ENCODE measurements around the gene GALNT10. TPM values are rescaled to one million over a fixed set of nuclear protein-coding genes. Genes with fewer than 3 reads are reported as not detected.

Gene GALNT10
- total and polyA plus RNA-seq, 10 of the 15 experiments (the other 5 are each of a cell fraction or from before 2014, with no cell fraction given), result 3.9 to 35.4 (median 15.5) TPM

DNA sequence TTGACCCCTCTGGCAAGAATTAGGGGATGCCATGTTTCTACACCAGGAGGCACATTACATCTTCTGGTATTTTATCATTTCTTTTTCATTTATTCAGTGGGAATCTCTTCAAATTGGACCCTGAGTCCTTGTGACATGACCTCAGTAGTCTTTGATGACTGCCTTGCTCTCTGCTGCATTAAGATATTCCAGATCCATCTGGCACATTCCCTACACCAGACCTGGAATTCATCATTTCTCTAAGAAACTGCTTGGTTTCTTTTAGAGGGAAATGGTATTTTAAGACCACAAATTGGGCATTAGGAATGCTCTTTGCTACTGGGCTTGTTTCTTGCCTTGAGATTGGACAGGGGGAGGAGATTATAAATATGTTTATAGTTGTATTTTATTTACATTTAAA is 61.0 kb downstream of the GALNT10 start:
- DNase-seq (ENCODE audit: low read depth, low spot score), result no peak
- Histone ChIP-seq H3K4me1 (ENCODE audit: control insufficient read depth, insufficient read depth, low read length) (no peaks in the 10 kb centered on the region), H3K4me3 (no peak overlapping the region), H3K9ac (ENCODE audit: control insufficient read depth, insufficient read depth, low read length) (no peak overlapping the region), H3K9me3 (replicated peaks; ENCODE audit: control insufficient read depth, insufficient read depth, low read length) (no peaks in the 10 kb centered on the region; the same call in 2 of the 3 replicates), H3K79me2 (ENCODE audit: control insufficient read depth, insufficient read depth, low read length) (no peaks in the 10 kb centered on the region), H4K20me1 (ENCODE audit: control insufficient read depth, insufficient read depth) (no peaks in the 10 kb centered on the region), H2AFZ (ENCODE audit: control insufficient read depth, low read depth, low read length) (no peak overlapping the region), H3K36me3 (ENCODE audit: control insufficient read depth in 2 of 2, insufficient read depth in 2 of 2, low read length in 1 of 2) (no peaks in the 10 kb centered on the region), H3K27me3 (replicated peaks in 1 of 2; ENCODE audit: control insufficient read depth in 2 of 2, insufficient read depth in 2 of 2, low read length in 1 of 2) (no peaks in the 10 kb centered on the region), H3K4me2 (ENCODE audit: control insufficient read depth, insufficient read depth) (no peak overlapping the region), H3K27ac (ENCODE audit: control insufficient read depth, insufficient read depth) (no peak overlapping the region)
- ChIA-PET CTCF (interaction anchor here (1.0 to 1.1 kb wide), 2 partner anchors 15 to 153 kb away, joined by 3 read pairs; no protein-coding TSS in a partner anchor), POLR2A (no interaction called here), SMC1A (ENCODE audit: uncharacterized antibody, unreplicated experiment) (interaction anchor here (1.8 kb wide), 1 partner anchor 59 kb away, joined by 5 read pairs; no protein-coding TSS in a partner anchor), RAD21 (ENCODE audit: unreplicated experiment) (no interaction called here)
- intact Hi-C loops (cut with micrococcal nuclease; ENCODE audit: unreplicated experiment) (no loop called here), in situ Hi-C loops (cut with MboI) (no loop called here)
- no peak for ATAC-seq
- FAIRE-seq, result no peak
- no TSS peak for BruUV-seq (replicated peaks)
- no peak for TF ChIP-seq RELA (IDR thresholded peaks at IDR 0.05; ENCODE audit: borderline replicate concordance, partially characterized antibody)
- no peak for TF ChIP-seq YBX1 (IDR thresholded peaks at IDR 0.05)
- TF ChIP-seq SPI1 (IDR thresholded peaks at IDR 0.05; ENCODE audit: borderline replicate concordance, insufficient read depth, low read depth, low read length), result no peak
- TF ChIP-seq RB1 (IDR thresholded peaks at IDR 0.05; ENCODE audit: borderline replicate concordance), result no peak
- TF ChIP-seq HSF1 (IDR thresholded peaks at IDR 0.05; ENCODE audit: low read depth, low read length), result no peak
- TF ChIP-seq ZNF217 (IDR thresholded peaks at IDR 0.05), result no peak
- TF ChIP-seq, protein P1, sequence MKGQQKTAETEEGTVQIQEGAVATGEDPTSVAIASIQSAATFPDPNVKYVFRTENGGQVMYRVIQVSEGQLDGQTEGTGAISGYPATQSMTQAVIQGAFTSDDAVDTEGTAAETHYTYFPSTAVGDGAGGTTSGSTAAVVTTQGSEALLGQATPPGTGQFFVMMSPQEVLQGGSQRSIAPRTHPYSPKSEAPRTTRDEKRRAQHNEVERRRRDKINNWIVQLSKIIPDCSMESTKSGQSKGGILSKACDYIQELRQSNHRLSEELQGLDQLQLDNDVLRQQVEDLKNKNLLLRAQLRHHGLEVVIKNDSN (IDR thresholded peaks at IDR 0.05; ENCODE audit: borderline replicate concordance, extremely low read length, insufficient read depth, low read depth, low read length), result no peak
- TF ChIP-seq SREBF1 (IDR thresholded peaks at IDR 0.05; ENCODE audit: low read length), result no peak
- no peak for TF ChIP-seq CHD1 (IDR thresholded peaks at IDR 0.05; ENCODE audit: low read depth, low read length)
- no peak for TF ChIP-seq CREB1 (IDR thresholded peaks at IDR 0.05; ENCODE audit: low read depth)
- TF ChIP-seq ATF7 (IDR thresholded peaks at IDR 0.05; ENCODE audit: low read depth), result no peak
- TF ChIP-seq RFX5 (IDR thresholded peaks at IDR 0.05; ENCODE audit: low read depth, low read length), result no peak
- no peak for TF ChIP-seq IRF3 (IDR thresholded peaks at IDR 0.05)
- TF ChIP-seq, protein P2, sequence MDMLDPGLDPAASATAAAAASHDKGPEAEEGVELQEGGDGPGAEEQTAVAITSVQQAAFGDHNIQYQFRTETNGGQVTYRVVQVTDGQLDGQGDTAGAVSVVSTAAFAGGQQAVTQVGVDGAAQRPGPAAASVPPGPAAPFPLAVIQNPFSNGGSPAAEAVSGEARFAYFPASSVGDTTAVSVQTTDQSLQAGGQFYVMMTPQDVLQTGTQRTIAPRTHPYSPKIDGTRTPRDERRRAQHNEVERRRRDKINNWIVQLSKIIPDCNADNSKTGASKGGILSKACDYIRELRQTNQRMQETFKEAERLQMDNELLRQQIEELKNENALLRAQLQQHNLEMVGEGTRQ (IDR thresholded peaks at IDR 0.05; ENCODE audit: borderline replicate concordance, low read depth, low read length), result no peak
- no peak for TF ChIP-seq NFYB (IDR thresholded peaks at IDR 0.05; ENCODE audit: insufficient read depth, low read depth, low read length)
- TF ChIP-seq, protein P3, sequence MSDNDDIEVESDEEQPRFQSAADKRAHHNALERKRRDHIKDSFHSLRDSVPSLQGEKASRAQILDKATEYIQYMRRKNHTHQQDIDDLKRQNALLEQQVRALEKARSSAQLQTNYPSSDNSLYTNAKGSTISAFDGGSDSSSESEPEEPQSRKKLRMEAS (IDR thresholded peaks at IDR 0.05; ENCODE audit: low read depth, low read length), result no peak
- no peak for TF ChIP-seq ZNF24 (IDR thresholded peaks at IDR 0.05)
- no peak for TF ChIP-seq CHD4 (IDR thresholded peaks at IDR 0.05)
